Activated gamma-delta T cell treated with anti-CD3 and anti-CD28 coated beads, Interleukin-2, amount 50 U/mL, for 16 hours (primary cell): ENCODE results near the gene CTCFL.
"Not testable (repeated sequence)": the region's sequence is repeated elsewhere in the genome, so short reads cannot be mapped to it uniquely, and the experiment has no call there.

Experiments used
- DNase-seq: peaks from one replicate; pipeline ENCODE4 v3.0.0-alpha.2; 2020; ENCODE audit warnings: low read depth

CTCFL gene

GRCh38 chr20:57536120-57536708 is 11.3 kb upstream of the CTCFL start:
- DNase-seq, result no peak

DNA sequence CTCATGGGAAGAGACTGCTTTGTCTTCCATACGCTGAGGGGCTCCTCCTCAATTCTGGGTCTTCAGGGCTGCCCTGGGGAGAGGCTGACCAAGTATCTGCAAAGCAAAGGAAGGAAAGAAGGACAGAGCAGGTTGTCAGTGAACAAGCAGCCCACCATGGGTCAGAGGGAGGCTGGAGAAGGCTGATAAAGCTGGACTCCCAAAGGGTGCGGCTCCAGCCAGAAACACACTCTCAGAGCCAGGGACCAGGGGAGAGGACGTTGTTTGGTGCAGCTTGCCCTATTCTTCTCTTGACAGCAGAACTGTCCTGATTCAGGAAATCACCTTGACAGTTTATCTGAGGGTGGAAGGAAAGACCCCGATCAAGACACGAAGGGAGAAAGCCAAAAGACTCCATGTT is 10.4 kb upstream of the CTCFL start:
- DNase-seq, result no peak

DNA sequence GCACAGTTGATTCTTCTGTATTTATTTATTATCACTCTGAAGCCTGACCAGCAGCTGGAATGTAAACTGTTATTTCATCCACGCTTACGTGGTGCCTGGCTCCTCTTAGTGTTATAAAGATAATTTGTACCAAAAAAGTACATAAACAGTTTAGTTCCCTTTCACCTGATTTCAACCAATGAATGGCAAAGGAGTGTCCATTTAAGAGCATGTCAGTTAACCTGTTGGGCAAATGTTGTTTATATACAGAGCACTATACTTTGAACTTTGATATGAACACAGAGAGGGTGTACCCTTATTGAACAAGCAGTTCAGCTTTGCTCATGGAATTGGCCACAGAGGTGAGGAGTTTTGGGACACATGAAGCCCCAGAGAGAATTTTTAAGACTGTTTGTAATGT is 7.2 kb upstream of the CTCFL start:
- DNase-seq, result no peak

DNA sequence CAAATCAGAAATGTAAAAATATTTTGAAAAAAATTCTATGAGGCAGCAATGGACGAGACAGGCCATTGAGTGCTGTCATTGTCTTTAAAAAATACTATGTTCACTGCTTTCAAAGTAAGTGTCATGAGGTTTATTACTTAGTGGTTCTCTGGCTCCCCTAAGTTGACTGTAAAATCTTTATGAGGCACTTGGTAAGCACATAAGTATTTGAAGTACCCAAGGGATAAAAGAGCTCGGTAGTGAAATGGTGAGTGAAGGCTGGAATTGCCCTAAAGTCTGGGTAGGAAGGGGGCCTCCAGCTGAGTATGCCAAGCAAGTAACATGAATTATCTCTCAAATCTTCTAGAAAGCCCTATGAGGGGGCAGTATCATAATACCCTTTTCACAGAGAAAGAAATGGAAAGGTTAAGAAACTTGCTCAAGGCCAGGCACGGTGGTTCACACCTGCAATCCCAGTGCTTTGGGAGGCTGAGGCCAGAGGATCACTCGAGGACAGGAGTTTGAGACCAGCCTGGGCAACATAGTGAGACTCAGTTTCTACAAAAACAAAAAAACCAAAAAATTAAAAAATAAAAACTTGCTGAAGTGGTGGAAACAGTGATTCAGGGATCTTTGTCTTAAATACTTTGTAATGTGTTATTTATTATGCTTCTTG is 5.5 kb upstream of the CTCFL start:
- no peak for DNase-seq

GRCh38 chr20:57529810-57530209 is 4.9 kb upstream of the CTCFL start:
- DNase-seq, result no peak

GRCh38 chr20:57529160-57529585 is 4.2 kb upstream of the CTCFL start:
- DNase-seq, result no peak

DNA sequence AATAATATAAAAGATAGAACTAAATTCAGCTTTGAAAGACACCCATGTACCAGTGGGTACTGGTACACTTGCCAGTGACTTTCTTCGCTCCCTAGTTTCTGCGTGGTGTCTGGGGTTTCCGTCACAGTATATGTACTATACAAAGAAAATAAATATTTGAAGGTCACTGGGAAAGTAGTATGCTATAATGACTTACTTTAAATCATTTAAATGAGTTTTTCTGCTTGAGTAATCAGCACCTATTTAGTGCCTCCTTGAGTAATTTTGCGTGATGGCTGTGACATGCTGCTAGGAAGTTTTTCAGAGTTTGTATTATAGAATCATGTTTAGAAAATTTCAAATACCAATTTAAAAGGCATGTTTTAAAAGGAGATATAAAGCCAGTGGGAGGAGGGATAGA is 3.2 kb upstream of the CTCFL start:
- no peak for DNase-seq

- no peak for DNase-seq
Measured at GRCh38 chr20:57527728-57528127, 2.8 kb upstream of the CTCFL start.

DNA sequence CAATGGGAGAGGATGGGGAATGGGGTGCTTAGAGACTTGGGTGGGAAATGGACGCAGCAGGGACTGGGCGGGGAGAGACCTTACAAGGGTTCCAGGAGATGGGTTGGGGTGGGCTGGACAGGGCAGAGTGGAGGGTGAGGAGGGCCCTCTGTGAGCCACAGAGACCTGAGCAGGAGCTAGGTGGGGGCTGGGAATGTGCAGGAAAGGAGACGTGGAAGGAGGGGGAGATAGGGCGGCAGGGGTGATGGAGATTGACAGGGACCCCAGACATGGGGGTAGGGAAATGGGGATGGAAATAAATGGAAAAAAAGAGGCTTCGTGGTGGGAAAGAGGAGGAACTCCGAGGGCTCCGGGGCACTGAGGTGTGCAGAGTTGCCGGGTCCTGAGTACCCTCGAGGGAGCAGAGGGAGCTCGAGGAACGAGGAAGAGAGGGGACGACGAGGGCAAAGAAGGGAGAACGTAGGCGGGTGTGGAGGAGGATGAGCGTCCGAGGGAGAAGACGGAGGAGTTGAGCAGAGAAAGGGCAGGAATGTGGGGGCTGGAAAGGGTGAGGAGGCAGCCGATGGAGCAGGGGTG is 2.0 kb upstream of the CTCFL start:
- no peak for DNase-seq

- DNase-seq, result no peak
Measured at GRCh38 chr20:57526087-57526884, 1.3 kb upstream of the CTCFL start.

DNA sequence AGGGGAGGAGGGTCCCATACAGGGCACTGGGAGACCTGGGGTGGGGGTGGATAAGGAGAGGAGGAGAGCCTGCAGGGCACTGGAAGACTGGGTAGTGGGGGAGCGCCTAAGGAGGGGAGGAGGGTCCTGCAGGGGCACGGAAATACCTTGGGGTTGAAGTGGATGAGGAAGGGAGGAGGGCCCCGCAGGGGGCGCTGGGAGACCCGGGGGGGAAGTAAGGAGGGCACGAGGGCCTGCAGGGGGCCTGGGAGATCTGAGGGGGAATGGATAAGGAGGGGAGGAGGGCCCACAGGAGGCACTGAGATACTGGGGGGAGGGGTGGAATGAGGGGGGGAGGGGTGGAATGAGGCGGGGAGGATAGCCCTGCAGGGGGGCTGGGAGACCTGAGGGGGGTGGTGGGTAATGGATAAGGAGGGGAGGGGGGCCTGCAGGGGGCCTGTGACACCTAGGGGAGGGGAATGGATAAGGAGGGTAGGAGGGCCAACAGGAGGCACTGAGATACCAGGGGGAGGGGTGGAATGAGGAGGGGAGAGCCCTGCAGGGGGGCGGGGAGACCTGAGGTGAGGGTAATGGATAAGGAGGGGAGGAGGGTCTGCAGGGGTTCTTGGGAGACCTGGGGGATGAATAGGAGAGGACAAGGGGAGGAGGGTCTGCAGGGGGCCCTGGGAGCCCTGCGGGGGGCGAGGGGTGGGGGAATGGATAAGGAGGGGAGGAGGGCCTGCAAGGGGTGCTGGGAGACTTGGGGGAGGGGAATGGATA is 567 bp upstream of the CTCFL start:
- DNase-seq, result no peak

DNA sequence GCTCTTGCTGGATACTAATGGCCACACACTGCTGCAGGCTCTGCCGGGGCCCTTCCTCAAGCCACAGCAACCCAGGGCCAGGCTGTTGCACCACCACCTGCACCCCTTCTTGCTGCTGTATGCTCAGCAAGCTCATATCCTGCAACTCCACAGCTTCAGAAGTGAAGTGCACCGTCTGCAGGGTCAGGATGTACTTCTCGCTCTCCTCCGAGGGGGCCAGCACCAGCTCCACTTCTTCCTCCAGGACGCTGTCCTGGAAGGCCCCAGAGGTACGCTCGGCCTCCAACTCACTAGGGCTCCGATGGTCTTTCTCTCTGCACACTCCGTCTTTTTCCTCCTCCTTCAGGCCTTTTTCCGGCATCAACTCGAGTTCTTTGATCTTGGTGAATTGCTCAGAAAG is 1.2 kb downstream of the CTCFL start:
- DNase-seq, result no peak

DNA sequence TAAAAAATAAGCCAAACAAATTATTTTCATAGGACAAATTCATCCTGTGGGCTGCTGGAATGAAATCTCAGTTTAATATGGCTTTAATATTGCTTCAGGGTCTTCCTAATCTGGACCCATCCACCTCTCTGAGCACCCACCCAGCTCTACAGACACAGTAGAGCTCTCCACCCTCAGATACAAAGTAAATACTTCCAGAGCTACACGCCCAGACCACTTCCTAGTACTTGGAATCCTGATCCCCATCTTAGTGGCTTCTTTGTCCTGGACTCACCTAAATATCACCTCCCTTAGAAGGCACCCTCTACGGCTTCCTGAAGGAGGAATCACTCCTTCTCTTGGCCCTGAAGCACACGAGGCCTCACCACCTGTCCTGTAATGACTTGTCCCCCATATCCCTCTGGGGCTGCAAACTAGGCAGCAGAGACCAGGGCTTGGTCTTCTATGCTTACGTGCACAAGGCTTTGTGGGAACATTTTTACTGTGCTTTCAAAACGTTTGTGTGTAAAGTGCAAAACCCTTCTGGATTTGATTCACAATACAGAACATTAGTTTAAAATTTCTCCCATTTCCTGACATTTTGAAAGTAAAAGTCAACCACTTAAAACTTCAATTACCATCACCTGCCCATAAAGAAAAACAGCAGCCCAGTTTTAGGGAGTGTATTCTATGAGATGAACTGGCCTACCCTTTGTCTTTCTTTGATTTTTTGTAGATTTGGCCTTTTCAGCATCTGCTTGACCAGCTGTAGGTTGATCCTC is 2.4 kb downstream of the CTCFL start:
- DNase-seq, result no peak

DNA sequence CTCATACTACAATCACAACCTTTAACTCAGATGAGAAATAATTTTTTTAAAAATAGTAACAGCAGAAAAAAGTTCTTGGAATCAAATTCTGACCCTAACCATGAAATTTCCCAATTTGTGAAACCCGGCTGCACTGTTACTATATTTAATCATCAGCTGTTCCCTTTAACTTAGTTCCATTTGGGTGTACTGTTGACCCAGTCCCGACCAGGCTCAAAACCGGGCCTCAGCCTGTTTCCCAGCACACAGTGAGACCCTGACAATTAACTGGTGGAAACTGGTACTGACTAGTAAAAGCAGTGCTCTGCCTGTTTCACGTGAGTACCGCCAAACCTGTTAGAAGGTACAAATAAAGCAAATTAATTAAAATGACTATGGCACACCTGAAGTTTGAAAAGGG is 7.0 kb downstream of the CTCFL start:
- DNase-seq, result no peak

DNA sequence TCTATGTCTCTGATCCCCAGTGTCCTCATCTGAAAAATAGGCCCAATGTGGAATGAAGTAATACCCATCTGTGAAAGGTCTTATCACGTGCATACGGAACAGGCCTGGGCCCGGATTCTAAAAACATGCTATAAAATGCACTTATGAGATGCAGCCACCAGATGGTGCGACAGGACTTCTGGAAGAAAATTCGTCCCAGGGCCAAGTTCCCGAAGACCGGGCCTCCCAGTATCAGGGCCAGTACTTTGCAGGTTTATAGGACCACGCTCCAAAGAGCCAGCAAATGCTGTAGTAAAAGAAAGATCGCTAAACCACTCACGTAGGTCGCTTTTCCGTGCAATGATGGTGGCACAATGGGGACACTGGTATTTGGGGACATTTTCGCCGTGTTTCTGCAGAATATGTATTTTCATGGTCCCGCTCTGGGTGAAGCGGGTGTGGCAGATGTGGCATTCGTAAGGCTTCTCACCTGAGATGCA is 10.6 kb downstream of the CTCFL start:
- no peak for DNase-seq

DNA sequence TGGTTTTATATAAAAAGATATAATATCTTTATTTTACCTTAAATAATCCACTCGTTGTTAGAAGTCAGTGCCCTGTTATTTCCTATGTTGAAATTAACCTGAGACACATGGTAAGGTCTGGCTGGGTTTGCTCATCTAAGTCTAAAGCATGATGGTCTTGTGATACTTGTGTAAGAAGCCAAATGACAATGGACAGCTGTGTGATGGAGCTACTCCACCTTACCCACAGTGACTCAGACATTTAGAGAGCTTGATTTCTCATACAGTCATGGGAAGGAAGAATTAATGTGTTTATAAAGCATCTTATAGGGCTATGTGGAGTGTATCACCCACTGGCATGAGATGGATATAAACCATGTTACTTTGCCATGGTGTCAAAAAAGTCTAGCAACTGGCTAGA is 11.7 kb downstream of the CTCFL start:
- no peak for DNase-seq

- DNase-seq, result no peak
Measured at GRCh38 chr20:57512432-57512831, 12.5 kb downstream of the CTCFL start.

DNA sequence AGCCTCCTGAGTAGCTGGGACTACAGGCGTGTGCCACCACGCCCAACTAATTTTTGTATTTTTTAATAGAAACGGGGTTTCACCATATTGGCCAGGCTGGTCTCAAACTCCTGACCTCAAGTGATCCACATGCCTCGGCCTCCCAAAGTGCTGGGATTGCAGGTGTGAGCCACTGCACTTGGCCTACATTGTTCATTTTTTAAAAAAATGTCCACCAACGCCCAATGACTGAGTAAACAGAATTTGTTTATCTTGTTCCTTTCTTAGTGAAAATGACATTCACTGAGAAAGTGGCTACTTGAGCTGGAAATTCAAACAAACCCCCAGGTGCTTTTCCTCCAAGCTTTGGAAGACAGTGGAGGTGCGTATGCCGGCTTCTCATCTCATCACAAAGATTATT is 13.2 kb downstream of the CTCFL start:
- DNase-seq, result not testable (repeated sequence)

- no peak for DNase-seq
Measured at GRCh38 chr20:57509665-57510237, 15.2 kb downstream of the CTCFL start.

DNA sequence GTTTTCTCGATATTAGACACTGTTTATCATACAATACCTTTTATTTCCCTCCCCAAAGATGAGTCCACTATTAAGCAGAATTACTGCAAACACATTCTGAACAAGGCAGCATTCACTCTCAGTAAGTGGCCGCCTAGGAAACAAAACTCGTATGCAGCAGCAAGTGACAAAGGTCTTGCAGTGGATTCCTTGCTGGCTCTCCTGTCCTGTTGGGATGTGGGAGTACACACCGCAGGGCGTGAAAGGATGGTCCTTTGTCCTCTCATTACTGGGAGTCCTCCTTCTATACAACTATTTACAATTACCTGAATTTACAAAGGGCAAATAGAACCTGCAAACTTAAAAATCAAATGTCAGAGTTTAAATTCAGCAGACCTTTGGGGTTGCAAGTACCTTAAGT is 16.1 kb downstream of the CTCFL start:
- DNase-seq, result no peak

DNA sequence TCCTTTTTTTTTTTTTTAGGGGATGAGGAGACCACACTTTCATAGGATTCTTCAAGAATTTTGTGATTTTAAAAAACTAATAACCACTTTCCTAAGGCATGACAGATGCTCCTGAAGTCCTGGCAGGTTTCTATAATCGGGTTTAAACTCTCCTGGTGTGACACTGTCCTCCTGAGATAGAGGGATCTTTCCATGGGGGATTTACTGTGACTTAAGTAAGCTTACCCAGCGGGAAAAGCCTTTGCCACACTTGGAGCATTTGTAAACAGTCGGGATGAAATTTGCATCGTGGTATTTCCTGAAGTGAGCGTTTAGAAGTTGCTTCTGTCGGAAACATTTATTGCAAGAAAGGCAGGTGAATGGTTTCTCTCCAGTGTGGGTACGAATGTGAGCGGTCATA is 16.6 kb downstream of the CTCFL start:
- DNase-seq, result no peak
